Dermis blood vessel endothelial cell (primary cell): ENCODE data around the gene TTLL3. TPM values are rescaled to one million over a fixed set of nuclear protein-coding genes. Genes with fewer than 3 reads are reported as not detected.

Source experiments
- DNase-seq: peaks from one replicate; pipeline ENCODE4 v3.0.0; 2010
- total RNA-seq: library from RNA; depleted of rRNA; stranded (reverse); fragments of >200 nt; gene quantifications from 2 replicates; pipeline ENCODE4 v1.2.3, GENCODE V29; 2014

The TTLL3 gene
- total RNA-seq, 1 donor from 2014 or later = 20.3 TPM

DNA sequence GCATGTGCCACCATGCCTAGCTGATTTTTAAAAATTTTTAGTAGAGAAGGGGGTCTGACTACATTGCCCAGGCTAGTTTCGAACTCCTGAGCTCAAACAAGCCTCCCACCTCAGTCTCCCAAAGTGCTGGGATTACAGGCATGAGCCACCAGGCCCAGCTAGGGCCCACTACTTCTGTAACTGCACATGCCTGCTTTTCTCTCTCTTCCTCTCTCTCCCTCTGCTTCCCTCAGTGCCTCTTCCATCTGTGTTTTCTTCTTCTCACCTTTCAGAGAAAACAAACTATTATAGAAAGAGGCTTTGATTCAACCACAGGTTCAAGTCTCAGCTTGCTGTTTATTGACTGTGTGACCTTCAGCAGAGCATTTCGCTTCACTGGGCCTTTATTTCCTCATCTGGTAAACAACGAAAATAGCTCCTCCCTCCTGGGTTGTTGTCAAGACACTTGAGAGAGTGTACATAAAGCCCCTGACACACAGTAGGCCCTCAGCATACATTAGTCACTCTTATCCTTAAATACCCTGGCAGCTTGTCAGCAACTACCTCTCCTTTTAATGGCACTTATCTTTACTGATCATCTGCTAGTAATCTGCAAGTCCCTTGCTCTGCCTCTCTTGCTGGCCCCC is 28.0 kb upstream of the TTLL3 start:
- no peak for DNase-seq

DNA sequence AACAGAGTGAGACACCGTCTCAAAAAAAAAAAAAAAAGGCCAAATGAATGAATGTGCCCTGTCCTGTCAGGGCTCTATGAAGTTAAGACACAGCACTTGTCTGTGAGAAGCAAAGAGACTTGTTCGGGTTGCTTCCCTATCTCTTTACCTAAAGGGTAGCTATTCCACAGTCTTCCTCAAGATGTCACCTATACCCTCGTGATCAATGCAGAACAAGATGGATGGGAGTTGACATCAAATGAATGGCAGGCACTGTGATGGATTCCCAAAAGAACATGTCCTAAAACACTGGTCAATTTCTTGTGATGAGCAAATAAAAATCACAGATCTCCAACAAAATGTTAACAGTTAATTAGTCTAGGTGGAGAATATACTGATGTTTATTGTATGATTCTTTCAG is 27.3 kb upstream of the TTLL3 start:
- DNase-seq = peak; percentile 37

DNA sequence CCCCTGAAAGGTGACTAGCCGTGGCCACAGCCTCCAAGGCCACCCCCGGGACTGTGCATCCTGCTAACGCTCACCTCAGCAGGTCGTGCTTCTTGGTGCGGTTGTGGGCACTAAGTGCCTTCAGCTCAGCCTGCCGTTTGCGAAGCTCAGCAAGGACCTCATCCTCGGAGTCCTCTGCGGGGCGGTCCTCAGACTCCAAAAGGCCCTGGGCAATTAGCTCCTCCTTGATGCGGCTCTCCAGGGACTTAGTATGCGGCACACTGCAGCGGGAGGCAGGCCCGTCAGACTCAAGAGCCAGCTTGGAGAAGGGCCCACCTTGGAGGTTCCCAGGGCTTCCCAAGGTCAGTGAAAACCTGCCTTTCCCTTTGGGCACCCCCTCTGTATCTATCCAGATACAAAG is 26.1 kb upstream of the TTLL3 start:
- DNase-seq = no peak

DNA sequence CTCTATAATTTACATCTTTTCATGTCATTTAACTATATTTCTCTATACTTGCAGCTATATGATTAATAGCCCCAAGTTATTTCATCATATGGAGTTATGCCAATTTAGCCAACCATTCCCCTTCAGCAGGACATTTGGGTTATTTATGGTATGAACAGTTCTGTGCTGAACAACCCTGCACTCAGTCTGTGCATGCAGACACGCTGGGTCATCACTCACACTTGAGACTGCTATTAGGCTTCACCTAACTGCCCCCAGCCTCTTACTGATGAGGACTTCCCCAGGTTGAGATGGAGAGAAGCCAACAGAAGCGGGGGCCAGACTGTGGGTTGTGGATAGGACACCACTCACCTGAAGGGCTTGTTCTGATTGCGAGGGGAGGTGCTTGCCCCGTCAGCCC is 25.1 kb upstream of the TTLL3 start:
- DNase-seq = no peak

DNA sequence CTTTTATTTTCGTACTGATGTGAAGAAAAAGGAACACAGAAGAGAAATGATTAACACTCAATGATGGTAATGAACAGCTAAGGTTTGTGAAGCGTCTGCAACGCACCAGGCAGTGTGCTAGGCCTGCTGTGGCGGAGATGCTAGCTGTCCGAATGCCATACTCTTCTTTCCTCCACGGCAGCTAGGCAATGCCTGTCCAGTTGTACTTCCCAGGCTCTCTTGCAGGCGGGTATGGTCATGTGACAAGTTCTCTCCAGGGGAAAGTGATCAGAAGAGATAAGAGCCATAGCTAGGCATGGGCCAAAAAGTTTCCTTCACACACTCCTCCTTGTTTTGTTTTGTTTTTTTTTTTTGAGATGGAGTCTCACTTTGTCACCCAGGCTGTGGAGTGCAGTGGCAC is 24.5 kb upstream of the TTLL3 start:
- DNase-seq = no peak

DNA sequence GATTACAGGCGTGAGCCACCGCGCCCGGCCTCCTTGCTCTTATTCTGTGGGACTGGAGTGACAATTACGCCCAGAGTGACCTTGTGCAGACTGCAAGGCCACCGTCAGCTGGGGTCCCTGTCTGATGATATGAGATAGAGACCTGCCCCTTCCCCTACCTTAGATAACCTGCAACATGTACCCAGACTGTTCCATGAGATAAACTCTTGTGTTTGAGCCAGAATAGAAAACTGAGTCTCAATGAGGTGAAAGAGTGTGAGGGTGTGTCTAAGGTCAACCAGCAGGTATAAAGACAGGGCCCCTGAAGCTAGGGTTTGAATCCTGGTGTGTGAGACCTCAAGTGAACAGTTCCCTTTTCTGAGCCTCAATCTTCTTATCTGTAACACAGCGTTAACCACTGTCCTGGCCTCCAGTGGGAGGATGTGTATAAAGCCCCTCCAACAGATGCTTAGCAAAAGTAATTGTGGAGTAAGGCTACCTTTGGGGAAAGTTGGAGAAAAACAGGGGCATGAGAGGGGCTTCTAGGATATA is 23.8 kb upstream of the TTLL3 start:
- no peak for DNase-seq

DNA sequence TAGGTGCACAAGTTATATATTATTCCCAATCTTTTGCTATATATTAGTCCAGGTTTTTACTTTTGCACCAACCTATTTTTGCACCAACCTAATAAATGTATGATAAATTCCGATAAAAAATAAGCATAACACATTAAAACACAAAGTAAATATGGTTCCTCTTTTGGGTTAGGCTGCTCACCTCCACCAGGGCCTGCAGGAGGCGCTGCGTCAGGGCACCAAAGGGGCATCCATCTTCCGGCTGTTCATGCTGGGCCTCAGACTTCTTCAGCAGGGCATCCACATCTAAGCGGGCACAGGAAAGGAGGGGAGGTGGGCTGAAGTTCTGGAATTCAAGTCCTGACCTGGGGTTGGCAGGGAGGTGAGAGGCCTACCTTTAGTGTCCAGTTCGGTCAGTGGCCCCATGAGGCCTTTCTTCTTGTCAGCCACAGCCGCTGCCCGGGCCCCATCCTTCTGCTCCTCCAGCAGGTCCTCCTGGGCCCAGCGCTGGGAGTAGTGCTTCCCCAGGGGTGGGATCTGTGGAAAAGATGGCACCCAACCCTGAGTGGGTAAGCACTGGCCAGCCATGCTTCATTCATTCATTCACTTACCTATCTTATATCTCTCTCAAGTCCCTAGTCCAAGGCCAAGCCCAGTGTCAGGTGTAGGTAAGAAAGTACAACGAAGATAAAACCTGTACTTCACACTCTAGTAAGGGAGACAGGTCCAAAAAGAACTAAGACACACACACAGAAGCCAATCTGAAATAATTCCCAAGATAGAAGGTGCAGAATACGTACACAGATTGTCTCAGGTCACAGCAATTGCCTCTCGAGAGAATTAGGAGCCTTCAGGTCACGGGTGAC is 23.0 kb upstream of the TTLL3 start:
- peak; percentile 23 for DNase-seq

DNA sequence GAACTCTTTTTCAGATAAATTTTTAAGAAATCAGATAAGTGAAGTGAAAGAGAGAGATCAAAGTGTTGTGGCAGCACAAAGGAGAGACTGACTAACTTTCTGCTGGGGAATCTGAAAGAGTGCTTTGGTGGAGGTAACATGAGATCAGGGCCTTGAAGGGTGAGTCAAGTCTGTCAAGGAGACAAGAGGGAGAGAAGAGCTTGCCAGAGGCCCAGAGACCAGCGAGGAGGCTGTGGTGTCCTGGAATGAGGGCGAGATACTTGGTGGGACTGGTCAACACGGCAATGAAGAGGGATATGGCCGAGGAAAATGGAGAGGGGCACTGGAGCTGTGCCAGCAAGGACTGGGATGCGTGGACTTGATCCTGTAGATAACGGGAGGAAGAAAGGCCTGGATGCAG is 22.3 kb upstream of the TTLL3 start:
- no peak for DNase-seq

DNA sequence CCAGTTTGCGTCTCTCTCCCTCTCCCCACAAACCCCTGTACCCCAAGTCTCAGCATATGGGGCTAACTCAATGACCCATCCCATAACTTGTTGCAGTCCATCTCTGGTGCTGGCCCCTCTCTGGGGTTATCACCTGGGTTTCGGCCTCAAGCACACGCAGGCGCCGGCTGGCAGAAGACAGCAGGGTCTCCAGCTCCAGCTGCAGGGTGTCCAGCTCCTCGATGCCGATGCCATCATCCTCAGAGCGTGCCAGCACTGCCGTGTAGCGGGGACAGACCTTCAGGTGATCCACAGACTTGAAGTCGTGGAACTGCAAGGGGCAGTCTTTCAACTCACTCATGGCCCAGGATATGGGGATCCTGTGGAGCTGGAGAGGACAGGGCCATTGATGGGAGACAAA is 18.9 kb upstream of the TTLL3 start:
- no peak for DNase-seq

DNA sequence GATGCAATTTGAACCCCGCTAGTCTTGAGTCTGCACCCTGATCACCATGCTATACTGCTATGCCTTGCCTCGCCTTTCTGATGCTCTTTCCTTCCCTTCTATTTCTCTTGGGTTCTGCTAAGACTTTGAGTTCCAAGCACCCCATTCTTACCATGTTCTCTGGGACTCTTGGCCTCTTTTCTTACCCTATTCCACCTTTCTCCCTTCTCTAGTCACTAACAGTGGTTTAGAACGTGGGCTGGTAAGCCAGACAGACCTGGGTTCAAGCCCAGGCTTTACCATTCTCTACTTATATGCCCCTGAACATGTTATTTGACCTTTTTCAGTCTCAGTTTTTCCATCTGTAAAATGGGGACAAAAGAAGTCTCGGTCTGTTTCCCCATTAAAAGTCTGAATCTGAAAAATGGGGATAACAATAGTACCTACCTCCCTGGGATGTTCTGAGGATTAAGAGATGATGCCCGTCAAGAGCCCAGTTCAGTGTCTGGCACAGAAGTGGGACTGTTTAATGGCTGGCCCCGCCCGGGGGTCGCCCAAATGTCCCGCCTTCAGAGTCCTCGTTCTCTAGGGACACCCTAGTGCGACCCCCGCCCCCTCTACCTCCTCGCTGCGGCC is 18.2 kb upstream of the TTLL3 start:
- no peak for DNase-seq

DNA sequence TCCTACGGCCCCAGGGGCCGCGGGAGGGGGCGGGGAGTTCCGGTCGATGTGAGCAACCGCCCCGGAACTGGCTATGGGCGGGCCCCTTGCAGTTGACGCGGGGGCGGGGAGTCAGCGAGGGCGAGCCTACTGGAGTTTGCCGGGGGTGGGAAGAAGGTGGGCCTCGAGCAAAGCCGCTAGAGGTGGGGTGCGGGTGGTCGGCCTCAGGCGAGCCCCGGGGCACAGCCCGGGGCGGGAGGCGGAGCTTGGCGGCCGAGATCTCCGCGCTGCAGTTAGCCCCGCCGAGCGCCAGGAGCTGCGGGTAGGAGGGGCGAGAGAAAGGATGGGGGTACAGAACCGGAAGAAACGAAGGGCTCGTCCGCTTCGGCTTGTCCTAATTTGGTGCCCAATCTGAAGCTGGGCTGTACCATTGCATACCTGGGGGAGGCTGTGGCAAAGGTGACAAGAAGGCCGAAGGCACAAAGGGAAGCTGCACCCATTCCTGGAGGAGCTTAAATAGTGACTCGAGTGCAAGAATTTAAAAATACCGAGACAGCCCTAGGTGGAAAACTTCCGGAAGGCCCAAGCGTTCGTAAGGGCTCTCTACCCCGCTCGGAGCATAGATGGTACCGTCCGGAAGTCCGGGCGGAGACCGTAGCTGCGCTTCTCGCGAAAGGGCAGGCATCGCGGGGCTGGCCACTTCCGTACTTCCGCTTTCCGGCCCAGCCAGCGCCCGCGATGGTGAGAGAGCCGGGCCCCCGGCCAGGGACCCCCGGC is 17.5 kb upstream of the TTLL3 start, which contains the start of the genes ARPC4 and TADA3:
TSS of gene ARPC4 (plus strand) at position 678 of the 756 bp plus-strand sequence. CDS start at position 718, 40 bp downstream.
TSS of gene TADA3 (minus strand) at position 69 of the 756 bp plus-strand sequence. CDS start 1,007 bp downstream, outside the sequence.
- peak; percentile 96 for DNase-seq

DNA sequence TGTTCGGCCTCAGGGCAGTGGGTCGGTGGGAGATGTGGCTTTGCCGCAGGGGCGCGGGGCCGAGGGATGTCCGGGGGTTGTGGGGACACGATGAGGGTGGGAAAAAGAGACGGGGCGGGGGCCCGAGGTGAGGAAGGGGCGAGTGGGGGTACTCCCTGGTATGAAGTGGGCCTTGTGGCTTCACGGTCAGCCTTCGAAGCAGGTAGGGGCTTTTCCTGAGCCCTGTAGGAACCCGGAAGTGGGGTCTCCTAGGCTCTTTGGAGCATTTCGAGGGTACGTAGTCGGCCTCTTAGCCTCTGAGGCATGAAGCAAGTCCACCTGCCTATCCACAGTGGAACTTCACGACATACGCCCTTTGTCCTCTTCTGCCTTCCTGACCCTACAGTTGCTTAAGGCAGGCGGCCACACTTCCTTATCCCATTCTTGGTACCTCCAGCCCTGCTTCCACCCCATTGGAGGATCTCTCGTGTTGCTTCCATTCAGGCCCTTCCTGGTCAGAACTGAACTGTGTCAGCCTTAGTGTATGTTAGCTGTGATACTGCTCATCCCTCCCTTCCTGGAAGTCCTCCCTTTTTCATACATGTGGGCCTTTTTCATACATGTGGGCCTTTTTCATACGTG is 16.8 kb upstream of the TTLL3 start:
- peak; percentile 69 for DNase-seq

DNA sequence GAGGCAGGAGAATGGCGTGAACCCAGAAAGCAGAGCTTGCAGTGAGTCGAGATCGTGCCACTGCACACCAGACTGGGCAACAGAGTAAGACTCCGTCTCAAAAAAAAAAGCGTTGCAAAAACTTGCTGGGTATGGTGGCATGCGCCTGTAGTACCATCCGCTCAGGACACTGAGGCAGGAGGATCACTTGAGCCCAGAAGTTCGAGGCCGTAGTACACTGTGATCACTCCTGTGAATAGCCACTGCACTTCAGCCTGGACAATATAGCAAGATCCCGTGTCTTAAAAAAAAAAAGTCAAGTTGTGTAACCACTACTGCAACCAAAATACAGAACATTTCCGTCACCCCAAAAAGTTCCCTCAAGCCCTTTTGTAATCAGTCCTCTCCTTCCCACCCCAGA is 15.7 kb upstream of the TTLL3 start:
- no peak for DNase-seq

DNA sequence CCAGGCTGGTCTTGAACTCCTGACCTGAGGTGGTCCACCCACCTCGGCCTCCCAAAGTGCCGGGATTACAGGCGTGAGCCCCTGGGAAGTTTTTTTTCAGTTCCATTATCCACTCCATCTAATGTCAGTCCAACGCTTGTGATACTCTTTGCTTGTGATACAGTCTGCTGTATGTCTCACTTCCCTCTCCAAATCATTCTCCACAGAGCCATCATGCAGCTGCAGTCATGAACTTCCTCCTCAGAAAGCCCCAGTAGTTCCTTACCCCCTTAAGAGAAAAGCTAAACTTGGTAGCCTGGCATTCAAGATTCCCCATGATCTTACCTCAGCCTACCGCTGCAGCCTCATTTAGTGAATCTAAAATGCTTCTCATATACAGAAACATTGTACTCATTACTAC is 14.9 kb upstream of the TTLL3 start:
- DNase-seq = no peak

DNA sequence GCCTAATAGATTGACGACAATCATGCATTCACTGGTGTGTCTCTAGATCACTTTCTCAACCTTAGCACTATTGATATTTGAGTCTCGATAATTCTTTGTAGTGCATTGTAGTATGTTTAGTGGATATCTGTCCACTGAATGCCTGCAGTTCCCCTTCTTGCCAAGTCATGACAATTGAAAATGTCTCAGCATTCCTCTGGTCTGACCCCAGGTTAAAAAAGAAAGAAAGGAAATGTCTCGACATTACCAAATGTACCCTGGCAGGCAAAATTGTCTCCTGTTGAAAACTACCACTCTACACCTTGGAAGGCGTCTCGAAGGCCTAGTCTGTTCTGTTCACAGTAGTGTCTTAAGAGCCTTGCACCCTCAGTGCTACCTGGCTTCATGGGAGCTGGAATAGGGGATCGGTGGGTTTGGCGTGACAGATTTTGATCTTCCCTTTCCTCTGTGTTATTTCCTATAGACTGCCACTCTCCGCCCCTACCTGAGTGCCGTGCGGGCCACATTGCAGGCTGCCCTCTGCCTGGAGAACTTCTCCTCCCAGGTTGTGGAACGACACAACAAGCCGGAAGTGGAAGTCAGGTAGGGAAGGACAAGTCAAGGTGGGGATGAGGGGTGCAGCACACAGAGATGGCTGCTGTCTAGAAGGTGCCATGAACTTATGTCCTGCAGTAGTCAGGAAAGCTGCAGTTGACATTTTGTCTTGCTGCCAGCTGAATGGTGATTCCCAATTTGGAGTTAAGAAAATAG is 12.7 kb upstream of the TTLL3 start:
- DNase-seq = peak; percentile 51

DNA sequence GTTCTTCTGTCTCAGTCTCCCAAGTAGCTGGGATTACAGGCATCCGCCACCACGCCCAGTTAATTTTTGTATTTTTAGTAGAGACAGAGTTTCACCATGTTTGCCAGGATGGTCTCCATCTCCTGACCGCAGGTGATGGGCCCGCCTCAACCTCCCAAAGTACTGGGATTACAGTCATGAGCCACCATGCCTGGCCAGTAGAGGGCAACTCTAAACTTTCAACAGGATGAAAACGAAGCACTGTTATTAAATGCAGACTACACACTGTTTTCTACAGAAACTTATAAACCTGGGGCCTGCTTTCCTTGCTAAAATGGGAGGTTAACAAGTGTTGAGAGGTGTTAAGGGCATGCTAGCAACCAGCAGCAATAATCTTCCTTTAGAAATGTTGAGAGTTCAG is 9.5 kb upstream of the TTLL3 start:
- peak; percentile 25 for DNase-seq

DNA sequence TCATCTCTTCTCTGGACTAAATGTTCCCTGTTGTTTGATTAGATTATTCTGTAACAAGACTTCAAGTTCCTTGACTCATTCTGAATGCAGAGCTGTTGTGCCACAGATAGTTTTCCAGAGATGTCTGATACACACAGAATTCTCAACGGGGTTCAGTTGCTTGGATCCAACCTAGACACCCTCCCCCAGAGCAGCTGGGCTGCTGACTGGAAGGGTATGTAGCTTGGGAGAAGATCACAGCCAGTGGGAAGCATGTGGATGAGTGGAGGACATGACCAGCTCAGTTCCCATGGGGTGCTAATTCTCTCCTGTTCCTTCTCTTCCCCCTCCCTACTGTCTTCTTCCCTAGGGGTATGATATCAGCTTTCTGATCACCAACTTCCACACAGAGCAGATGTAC is 6.6 kb upstream of the TTLL3 start:
- no peak for DNase-seq

DNA sequence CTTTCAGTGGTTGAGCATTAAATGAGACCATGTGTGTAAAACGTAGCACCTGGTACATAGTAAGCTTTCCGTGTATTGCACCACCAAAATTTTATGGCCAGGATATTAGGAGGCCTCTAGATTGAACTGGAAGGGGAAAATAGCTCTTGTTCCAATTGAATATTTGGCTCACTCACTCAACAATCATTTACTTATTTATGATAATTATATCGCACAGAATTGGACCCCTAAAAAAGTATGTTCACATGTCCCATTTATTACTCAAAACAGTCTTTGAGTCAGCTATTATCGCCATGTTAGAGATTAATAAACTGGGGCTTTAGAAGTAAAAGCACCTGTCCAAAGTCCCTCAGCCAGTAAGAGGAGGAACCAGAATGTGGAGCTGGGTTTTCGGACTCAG is 5.1 kb upstream of the TTLL3 start:
- DNase-seq = no peak

DNA sequence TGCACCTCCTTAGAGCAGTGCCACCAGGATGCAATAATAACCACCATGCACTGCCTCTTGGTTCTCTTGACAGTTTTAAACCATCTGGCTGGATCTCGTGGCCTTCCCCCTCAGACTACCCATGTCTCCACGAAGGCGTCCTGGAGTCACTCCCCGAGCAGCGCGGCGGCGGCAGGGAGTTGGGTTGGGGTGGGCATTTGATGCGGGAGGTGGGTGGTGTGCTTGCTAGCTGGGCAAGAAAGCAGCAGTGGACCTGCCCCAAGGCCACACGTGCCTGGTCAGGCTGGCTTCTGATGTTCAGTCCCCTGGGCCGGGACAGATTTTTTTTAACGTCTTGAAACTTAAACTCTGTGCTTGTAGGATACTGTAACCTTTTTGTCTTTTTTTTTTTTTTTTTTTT is 3.9 kb upstream of the TTLL3 start:
- DNase-seq = no peak

DNA sequence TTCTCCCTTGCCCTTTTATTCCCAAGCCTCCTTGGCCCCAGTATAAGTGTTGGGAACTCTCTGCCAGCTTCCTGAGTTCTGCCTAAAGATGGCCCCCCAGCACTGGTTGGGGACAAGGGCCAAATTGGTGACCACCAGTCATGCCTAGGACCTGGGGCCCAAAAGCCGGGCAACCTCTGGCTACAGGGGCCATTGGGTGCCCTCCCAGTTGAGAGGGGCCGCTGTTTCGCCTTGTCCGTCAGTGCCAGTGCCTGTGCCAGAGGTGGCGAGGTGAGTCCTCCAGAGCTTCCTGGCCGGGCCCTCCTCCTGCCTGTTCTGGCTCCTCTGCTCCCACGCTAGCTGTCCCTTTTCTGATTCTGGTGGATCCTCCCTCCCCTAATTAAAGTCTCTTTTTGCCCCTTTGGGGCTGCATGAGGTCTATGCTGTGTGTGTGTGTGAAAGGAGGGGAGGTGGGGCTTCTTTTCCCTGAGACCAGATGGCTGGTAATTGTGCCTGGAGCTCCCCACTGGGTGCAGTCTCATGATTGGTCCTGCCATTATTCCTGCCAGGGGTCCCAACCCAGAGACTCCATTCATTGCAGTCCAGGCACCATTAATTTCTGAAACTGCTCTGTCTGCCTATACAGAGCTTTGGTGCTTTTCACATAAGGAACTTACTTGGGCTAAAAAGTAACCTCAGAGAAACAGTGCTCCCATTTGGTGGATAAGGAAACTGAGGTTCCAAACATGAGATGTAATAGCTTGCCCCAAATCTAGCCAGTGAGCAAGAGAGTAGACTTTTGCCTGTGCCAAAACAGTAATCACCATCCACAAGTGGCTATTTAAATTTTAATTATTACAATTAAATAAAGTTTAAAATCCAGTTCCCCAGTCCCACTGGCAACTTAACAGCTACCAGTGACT is 3.1 kb upstream of the TTLL3 start:
- DNase-seq = no peak
